WTC11 (cell line): Measurements from ENCODE around the gene GMPR.

Source experiments
- CREB1 ChIP-seq: sonication (generic); formaldehyde crosslinking; IDR thresholded peaks from 2 replicates; pipeline ENCODE4 v1.8.0; 2023; ENCODE audit warnings: mild to moderate bottlenecking, missing genetic modification reagents
- FOXJ3 ChIP-seq: sonication (generic); formaldehyde crosslinking; IDR thresholded peaks from 2 replicates; pipeline ENCODE4 v1.9.0; 2021; ENCODE audit warnings: missing genetic modification reagents, mild to moderate bottlenecking, borderline replicate concordance
- NR2C2 ChIP-seq: sonication (generic); formaldehyde crosslinking; IDR thresholded peaks from 2 replicates; pipeline ENCODE4 v1.8.0; 2022; ENCODE audit warnings: mild to moderate bottlenecking, missing genetic modification reagents
- TF ChIP-seq, protein P1 (sequence below): sonication (generic); formaldehyde crosslinking; IDR thresholded peaks from 2 replicates; pipeline ENCODE4 v1.8.1; 2023; ENCODE audit warnings: mild to moderate bottlenecking, moderate library complexity, missing genetic modification reagents
- TF ChIP-seq, protein P2 (sequence below): fragments of 200-600 bp; IDR thresholded peaks from 2 replicates; pipeline ENCODE4 v1.8.0; 2022; ENCODE audit warnings: antibody characterized with exemption
- TF ChIP-seq, protein P3 (sequence below): sonication (generic); formaldehyde crosslinking; IDR thresholded peaks from 2 replicates; pipeline ENCODE4 v1.8.0; 2023; ENCODE audit warnings: missing genetic modification reagents, mild to moderate bottlenecking, borderline replicate concordance
- TF ChIP-seq, protein P4 (sequence below): sonication (generic); formaldehyde crosslinking; conservative IDR thresholded peaks from 2 replicates; pipeline ENCODE4 v1.8.1; 2023; ENCODE audit warnings: mild to moderate bottlenecking, low read depth, missing genetic modification reagents, moderate library complexity

DNA sequence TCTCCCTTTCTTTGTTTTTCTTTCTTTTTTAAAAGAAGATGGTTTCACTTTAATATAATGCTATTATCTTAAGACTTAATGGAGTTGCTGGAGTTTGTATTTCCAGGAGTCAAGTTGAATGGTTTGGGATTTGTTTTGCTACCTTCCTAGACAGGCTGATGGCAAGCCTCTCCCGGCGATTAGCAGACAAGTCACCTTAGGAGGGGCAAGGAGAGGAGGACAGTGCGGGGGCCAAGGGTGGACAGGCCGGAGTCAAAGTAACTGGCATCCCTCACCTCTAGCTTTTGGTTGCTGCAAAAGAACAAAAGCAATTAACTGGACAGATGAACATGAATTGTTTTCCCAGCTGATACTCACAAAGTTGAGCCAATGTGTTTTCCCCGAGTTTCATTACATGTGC is 57.1 kb downstream of the GMPR start:
- no peak for TF ChIP-seq NR2C2
- TF ChIP-seq, protein P1, sequence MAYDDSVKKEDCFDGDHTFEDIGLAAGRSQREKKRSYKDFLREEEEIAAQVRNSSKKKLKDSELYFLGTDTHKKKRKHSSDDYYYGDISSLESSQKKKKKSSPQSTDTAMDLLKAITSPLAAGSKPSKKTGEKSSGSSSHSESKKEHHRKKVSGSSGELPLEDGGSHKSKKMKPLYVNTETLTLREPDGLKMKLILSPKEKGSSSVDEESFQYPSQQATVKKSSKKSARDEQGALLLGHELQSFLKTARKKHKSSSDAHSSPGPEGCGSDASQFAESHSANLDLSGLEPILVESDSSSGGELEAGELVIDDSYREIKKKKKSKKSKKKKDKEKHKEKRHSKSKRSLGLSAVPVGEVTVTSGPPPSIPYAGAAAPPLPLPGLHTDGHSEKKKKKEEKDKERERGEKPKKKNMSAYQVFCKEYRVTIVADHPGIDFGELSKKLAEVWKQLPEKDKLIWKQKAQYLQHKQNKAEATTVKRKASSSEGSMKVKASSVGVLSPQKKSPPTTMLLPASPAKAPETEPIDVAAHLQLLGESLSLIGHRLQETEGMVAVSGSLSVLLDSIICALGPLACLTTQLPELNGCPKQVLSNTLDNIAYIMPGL (CRISPR knock-in tag), result no peak
- TF ChIP-seq, protein P2, sequence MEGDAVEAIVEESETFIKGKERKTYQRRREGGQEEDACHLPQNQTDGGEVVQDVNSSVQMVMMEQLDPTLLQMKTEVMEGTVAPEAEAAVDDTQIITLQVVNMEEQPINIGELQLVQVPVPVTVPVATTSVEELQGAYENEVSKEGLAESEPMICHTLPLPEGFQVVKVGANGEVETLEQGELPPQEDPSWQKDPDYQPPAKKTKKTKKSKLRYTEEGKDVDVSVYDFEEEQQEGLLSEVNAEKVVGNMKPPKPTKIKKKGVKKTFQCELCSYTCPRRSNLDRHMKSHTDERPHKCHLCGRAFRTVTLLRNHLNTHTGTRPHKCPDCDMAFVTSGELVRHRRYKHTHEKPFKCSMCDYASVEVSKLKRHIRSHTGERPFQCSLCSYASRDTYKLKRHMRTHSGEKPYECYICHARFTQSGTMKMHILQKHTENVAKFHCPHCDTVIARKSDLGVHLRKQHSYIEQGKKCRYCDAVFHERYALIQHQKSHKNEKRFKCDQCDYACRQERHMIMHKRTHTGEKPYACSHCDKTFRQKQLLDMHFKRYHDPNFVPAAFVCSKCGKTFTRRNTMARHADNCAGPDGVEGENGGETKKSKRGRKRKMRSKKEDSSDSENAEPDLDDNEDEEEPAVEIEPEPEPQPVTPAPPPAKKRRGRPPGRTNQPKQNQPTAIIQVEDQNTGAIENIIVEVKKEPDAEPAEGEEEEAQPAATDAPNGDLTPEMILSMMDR, result no peak
- no peak for TF ChIP-seq CREB1 (CRISPR knock-in tag)
- TF ChIP-seq, protein P3, sequence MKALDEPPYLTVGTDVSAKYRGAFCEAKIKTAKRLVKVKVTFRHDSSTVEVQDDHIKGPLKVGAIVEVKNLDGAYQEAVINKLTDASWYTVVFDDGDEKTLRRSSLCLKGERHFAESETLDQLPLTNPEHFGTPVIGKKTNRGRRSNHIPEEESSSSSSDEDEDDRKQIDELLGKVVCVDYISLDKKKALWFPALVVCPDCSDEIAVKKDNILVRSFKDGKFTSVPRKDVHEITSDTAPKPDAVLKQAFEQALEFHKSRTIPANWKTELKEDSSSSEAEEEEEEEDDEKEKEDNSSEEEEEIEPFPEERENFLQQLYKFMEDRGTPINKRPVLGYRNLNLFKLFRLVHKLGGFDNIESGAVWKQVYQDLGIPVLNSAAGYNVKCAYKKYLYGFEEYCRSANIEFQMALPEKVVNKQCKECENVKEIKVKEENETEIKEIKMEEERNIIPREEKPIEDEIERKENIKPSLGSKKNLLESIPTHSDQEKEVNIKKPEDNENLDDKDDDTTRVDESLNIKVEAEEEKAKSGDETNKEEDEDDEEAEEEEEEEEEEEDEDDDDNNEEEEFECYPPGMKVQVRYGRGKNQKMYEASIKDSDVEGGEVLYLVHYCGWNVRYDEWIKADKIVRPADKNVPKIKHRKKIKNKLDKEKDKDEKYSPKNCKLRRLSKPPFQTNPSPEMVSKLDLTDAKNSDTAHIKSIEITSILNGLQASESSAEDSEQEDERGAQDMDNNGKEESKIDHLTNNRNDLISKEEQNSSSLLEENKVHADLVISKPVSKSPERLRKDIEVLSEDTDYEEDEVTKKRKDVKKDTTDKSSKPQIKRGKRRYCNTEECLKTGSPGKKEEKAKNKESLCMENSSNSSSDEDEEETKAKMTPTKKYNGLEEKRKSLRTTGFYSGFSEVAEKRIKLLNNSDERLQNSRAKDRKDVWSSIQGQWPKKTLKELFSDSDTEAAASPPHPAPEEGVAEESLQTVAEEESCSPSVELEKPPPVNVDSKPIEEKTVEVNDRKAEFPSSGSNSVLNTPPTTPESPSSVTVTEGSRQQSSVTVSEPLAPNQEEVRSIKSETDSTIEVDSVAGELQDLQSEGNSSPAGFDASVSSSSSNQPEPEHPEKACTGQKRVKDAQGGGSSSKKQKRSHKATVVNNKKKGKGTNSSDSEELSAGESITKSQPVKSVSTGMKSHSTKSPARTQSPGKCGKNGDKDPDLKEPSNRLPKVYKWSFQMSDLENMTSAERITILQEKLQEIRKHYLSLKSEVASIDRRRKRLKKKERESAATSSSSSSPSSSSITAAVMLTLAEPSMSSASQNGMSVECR (CRISPR knock-in tag), result no peak
- no peak for TF ChIP-seq FOXJ3 (CRISPR knock-in tag)
- TF ChIP-seq, protein P4, sequence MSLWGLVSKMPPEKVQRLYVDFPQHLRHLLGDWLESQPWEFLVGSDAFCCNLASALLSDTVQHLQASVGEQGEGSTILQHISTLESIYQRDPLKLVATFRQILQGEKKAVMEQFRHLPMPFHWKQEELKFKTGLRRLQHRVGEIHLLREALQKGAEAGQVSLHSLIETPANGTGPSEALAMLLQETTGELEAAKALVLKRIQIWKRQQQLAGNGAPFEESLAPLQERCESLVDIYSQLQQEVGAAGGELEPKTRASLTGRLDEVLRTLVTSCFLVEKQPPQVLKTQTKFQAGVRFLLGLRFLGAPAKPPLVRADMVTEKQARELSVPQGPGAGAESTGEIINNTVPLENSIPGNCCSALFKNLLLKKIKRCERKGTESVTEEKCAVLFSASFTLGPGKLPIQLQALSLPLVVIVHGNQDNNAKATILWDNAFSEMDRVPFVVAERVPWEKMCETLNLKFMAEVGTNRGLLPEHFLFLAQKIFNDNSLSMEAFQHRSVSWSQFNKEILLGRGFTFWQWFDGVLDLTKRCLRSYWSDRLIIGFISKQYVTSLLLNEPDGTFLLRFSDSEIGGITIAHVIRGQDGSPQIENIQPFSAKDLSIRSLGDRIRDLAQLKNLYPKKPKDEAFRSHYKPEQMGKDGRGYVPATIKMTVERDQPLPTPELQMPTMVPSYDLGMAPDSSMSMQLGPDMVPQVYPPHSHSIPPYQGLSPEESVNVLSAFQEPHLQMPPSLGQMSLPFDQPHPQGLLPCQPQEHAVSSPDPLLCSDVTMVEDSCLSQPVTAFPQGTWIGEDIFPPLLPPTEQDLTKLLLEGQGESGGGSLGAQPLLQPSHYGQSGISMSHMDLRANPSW (CRISPR knock-in tag), result no peak
